HepG2 (cell line): ENCODE results near the gene TNKS1BP1. TPM values are rescaled to one million over a fixed set of nuclear protein-coding genes. Genes with fewer than 3 reads are reported as not detected.

Experiments used
- AGO2 ChIP-seq: fragments of 200-400 bp; formaldehyde crosslinking; optimal IDR thresholded peaks from 2 replicates; pipeline ENCODE3; 2017; ENCODE audit warnings: mild to moderate bottlenecking, low read depth, low read length, moderate library complexity
- KLF13 ChIP-seq: sonication (generic); formaldehyde crosslinking; IDR thresholded peaks from 2 replicates; pipeline ENCODE4 v1.4.0; 2020; ENCODE audit warnings: mild to moderate bottlenecking, missing genetic modification reagents
- KMT2A ChIP-seq: sonication (generic); formaldehyde crosslinking; IDR thresholded peaks from 2 replicates; pipeline ENCODE4 v1.4.0; 2020; ENCODE audit warnings: missing genetic modification reagents
- ZNF557 ChIP-seq: sonication (generic); formaldehyde crosslinking; IDR thresholded peaks from 2 replicates; pipeline ENCODE4 v1.4.0; 2020; ENCODE audit warnings: missing genetic modification reagents
- ZNF709 ChIP-seq: sonication (generic); formaldehyde crosslinking; IDR thresholded peaks from 2 replicates; pipeline ENCODE4 v1.5.0; 2020; ENCODE audit warnings: mild to moderate bottlenecking, missing genetic modification reagents
- ZNF761 ChIP-seq: sonication (generic); formaldehyde crosslinking; conservative IDR thresholded peaks from 2 replicates; pipeline ENCODE4 v1.4.0; 2020; ENCODE audit warnings: mild to moderate bottlenecking, missing genetic modification reagents
- polyA plus RNA-seq, 8 experiments: library from polyadenylated mRNA; depleted of rRNA in 3 of 8; stranded (reverse) in 7 of 8; unstranded in 1 of 8; fragments of >200 nt; fragmentation: Illumina TruSeq in 4 of 8; extraction: Trizol in 4 of 8; gene quantifications; 2 replicates each; pipeline versions ENCODE4 v1.2.1 to v1.2.3, GENCODE V29; 2011 to 2016; ENCODE audit warnings: low read depth in 4 of 8, missing spikeins in 1 of 8, mixed read lengths in 1 of 8; ENCODE audit not compliant: insufficient read depth in 1 of 8
- total RNA-seq, 5 experiments: library from RNA; depleted of rRNA; stranded (reverse); fragments of >200 nt; fragmentation: Illumina TruSeq; extraction: Trizol; gene quantifications; 2 replicates each; pipeline ENCODE4 v1.2.3, GENCODE V29; 2016; ENCODE audit warnings: low read depth in 1 of 5
- TF ChIP-seq, protein P1 (sequence below): sonication (generic); formaldehyde crosslinking; IDR thresholded peaks from 2 replicates; pipeline ENCODE4 v1.5.1; 2020; ENCODE audit warnings: mild to moderate bottlenecking, missing genetic modification reagents, moderate library complexity
- TF ChIP-seq, protein P2 (sequence below), 2 experiments: sonication (generic) in 1 of 2; formaldehyde crosslinking in 1 of 2; IDR thresholded peaks; 2 replicates each; pipeline versions ENCODE4 v1.6.1 to v1.9.0; 2014 to 2022; ENCODE audit warnings: antibody characterized with exemption in 1 of 2, borderline replicate concordance in 1 of 2, inconsistent platforms in 1 of 2, low read depth in 1 of 2, missing genetic modification reagents in 1 of 2
- TF ChIP-seq, protein P3 (sequence below): IDR thresholded peaks from 2 replicates; pipeline ENCODE4 v1.6.1; 2016; ENCODE audit warnings: low read depth, missing genetic modification reagents, missing compliant biosample characterization

Gene TNKS1BP1
- total and polyA plus RNA-seq, 2 of the 13 experiments (the other 11 are each of a cell fraction or from before 2014, with no cell fraction given): 13.7 to 15.0 TPM

DNA sequence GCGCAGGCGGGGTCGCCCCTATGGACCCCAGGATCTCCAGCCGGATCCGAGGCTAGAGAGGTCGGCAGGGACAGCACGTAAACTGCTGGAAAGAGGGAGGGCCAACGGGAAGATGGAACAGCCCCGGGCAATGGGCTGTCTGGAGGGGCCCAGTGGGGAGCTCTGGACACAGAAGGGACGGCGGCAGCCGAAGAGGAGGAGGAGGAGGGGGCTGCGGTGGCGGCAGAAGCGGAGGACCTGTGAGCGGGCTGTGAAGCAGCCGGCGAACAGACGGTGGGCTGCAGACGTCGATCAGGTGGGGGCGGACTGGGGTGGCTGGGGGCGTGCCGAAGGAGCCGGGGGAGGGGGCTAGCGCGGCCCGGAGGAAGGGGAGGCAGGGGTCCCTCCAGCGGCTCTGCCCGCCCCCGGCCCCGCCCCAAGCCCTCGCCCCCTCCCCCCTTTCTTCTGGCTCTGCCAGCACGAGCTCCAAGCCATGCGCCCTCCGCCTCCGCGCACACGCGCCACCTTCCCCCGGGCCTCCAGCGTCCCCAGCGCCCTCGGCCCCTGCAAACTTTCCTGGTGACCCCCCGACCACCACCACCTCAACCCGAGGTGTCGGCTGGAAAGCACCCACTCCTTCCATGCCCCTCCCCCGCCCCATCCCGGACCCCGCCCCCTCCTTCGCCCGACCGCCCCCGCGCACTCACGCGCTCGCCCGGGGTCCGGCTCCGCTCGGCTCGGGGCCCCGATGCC lies 432 bp downstream of the TNKS1BP1 start (continued):
- TF ChIP-seq AGO2: no peak
- no peak for TF ChIP-seq KMT2A (CRISPR knock-in tag)
- 0 out of 2 replicates have a peak, but pooled peaks have one; percentile 6 for TF ChIP-seq ZNF709 (CRISPR knock-in tag)
- TF ChIP-seq KLF13 (CRISPR knock-in tag): no peak
- TF ChIP-seq, protein P1, sequence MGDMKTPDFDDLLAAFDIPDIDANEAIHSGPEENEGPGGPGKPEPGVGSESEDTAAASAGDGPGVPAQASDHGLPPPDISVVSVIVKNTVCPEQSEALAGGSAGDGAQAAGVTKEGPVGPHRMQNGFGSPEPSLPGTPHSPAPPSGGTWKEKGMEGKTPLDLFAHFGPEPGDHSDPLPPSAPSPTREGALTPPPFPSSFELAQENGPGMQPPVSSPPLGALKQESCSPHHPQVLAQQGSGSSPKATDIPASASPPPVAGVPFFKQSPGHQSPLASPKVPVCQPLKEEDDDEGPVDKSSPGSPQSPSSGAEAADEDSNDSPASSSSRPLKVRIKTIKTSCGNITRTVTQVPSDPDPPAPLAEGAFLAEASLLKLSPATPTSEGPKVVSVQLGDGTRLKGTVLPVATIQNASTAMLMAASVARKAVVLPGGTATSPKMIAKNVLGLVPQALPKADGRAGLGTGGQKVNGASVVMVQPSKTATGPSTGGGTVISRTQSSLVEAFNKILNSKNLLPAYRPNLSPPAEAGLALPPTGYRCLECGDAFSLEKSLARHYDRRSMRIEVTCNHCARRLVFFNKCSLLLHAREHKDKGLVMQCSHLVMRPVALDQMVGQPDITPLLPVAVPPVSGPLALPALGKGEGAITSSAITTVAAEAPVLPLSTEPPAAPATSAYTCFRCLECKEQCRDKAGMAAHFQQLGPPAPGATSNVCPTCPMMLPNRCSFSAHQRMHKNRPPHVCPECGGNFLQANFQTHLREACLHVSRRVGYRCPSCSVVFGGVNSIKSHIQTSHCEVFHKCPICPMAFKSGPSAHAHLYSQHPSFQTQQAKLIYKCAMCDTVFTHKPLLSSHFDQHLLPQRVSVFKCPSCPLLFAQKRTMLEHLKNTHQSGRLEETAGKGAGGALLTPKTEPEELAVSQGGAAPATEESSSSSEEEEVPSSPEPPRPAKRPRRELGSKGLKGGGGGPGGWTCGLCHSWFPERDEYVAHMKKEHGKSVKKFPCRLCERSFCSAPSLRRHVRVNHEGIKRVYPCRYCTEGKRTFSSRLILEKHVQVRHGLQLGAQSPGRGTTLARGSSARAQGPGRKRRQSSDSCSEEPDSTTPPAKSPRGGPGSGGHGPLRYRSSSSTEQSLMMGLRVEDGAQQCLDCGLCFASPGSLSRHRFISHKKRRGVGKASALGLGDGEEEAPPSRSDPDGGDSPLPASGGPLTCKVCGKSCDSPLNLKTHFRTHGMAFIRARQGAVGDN: peak; percentile 40; the same call in 1 of the 2 replicates
- no peak for TF ChIP-seq ZNF557
- no peak for TF ChIP-seq ZNF761 (CRISPR knock-in tag)
- TF ChIP-seq, protein P2, sequence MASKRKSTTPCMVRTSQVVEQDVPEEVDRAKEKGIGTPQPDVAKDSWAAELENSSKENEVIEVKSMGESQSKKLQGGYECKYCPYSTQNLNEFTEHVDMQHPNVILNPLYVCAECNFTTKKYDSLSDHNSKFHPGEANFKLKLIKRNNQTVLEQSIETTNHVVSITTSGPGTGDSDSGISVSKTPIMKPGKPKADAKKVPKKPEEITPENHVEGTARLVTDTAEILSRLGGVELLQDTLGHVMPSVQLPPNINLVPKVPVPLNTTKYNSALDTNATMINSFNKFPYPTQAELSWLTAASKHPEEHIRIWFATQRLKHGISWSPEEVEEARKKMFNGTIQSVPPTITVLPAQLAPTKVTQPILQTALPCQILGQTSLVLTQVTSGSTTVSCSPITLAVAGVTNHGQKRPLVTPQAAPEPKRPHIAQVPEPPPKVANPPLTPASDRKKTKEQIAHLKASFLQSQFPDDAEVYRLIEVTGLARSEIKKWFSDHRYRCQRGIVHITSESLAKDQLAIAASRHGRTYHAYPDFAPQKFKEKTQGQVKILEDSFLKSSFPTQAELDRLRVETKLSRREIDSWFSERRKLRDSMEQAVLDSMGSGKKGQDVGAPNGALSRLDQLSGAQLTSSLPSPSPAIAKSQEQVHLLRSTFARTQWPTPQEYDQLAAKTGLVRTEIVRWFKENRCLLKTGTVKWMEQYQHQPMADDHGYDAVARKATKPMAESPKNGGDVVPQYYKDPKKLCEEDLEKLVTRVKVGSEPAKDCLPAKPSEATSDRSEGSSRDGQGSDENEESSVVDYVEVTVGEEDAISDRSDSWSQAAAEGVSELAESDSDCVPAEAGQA (IDR thresholded peaks at IDR 0.05; ENCODE audit: low read depth): no peak
- TF ChIP-seq, protein P2 (CRISPR knock-in tag; IDR thresholded peaks at IDR 0.05; ENCODE audit: borderline replicate concordance): no peak
- TF ChIP-seq, protein P3, sequence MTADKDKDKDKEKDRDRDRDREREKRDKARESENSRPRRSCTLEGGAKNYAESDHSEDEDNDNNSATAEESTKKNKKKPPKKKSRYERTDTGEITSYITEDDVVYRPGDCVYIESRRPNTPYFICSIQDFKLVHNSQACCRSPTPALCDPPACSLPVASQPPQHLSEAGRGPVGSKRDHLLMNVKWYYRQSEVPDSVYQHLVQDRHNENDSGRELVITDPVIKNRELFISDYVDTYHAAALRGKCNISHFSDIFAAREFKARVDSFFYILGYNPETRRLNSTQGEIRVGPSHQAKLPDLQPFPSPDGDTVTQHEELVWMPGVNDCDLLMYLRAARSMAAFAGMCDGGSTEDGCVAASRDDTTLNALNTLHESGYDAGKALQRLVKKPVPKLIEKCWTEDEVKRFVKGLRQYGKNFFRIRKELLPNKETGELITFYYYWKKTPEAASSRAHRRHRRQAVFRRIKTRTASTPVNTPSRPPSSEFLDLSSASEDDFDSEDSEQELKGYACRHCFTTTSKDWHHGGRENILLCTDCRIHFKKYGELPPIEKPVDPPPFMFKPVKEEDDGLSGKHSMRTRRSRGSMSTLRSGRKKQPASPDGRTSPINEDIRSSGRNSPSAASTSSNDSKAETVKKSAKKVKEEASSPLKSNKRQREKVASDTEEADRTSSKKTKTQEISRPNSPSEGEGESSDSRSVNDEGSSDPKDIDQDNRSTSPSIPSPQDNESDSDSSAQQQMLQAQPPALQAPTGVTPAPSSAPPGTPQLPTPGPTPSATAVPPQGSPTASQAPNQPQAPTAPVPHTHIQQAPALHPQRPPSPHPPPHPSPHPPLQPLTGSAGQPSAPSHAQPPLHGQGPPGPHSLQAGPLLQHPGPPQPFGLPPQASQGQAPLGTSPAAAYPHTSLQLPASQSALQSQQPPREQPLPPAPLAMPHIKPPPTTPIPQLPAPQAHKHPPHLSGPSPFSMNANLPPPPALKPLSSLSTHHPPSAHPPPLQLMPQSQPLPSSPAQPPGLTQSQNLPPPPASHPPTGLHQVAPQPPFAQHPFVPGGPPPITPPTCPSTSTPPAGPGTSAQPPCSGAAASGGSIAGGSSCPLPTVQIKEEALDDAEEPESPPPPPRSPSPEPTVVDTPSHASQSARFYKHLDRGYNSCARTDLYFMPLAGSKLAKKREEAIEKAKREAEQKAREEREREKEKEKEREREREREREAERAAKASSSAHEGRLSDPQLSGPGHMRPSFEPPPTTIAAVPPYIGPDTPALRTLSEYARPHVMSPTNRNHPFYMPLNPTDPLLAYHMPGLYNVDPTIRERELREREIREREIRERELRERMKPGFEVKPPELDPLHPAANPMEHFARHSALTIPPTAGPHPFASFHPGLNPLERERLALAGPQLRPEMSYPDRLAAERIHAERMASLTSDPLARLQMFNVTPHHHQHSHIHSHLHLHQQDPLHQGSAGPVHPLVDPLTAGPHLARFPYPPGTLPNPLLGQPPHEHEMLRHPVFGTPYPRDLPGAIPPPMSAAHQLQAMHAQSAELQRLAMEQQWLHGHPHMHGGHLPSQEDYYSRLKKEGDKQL (CRISPR knock-in tag): no peak
